HG02852 (cell line): ENCODE measurements around the gene UACA.
A peak's percentile ranks its signal among the peaks of the same experiment; 100 is the strongest.
"Not testable (repeated sequence)": the region's sequence is repeated elsewhere in the genome, so short reads cannot be mapped to it uniquely, and the experiment has no call there.

ENCODE experiments used
- ATAC-seq: cut with Tn5 transposase; IDR thresholded peaks from one replicate; pipeline ENCODE4 v1.9.1; 2021; ENCODE audit warnings: mild to moderate bottlenecking, moderate library complexity; ENCODE audit not compliant: unreplicated experiment

The UACA gene

GRCh38 chr15:70763120-70763949 lies at the start of gene UACA:
Gene UACA, minus strand, starts transcription at chr15:70763558. Its CDS starts 151 bp downstream, at chr15:70763407.
- peak; percentile 93 for ATAC-seq

- ATAC-seq: no peak
Measured at GRCh38 chr15:70812827-70813364, 49.5 kb upstream of the UACA start.

GRCh38 chr15:70810916-70811578 lies 47.7 kb upstream of the UACA start:
- ATAC-seq: no peak

GRCh38 chr15:70806992-70807712 lies 43.8 kb upstream of the UACA start:
- ATAC-seq: no peak

- not testable (repeated sequence) for ATAC-seq
Measured at GRCh38 chr15:70804388-70804787, 41.0 kb upstream of the UACA start.

GRCh38 chr15:70802629-70803028 lies 39.3 kb upstream of the UACA start:
- no peak for ATAC-seq

- ATAC-seq: no peak
Measured at GRCh38 chr15:70801109-70801508, 37.8 kb upstream of the UACA start.

GRCh38 chr15:70799667-70800450 lies 36.5 kb upstream of the UACA start:
- no peak for ATAC-seq

- ATAC-seq: no peak
Measured at GRCh38 chr15:70797464-70797863, 34.1 kb upstream of the UACA start.

- ATAC-seq: no peak
Measured at GRCh38 chr15:70796516-70797310, 33.4 kb upstream of the UACA start.

GRCh38 chr15:70795311-70795665 lies 31.9 kb upstream of the UACA start:
- no peak for ATAC-seq

GRCh38 chr15:70794596-70795310 lies 31.4 kb upstream of the UACA start:
- ATAC-seq: no peak

GRCh38 chr15:70793694-70794093 lies 30.3 kb upstream of the UACA start:
- no peak for ATAC-seq

GRCh38 chr15:70792171-70792573 lies 28.8 kb upstream of the UACA start:
- no peak for ATAC-seq

GRCh38 chr15:70791259-70791658 lies 27.9 kb upstream of the UACA start:
- ATAC-seq: no peak

- ATAC-seq: no peak
Measured at GRCh38 chr15:70789213-70789612, 25.9 kb upstream of the UACA start.

GRCh38 chr15:70788114-70789049 lies 25.0 kb upstream of the UACA start:
- ATAC-seq: no peak

- ATAC-seq: no peak
Measured at GRCh38 chr15:70786996-70787395, 23.6 kb upstream of the UACA start.
